GM12878 (cell line): Measurements from ENCODE around the gene LSAMP. TPM values are rescaled to one million over a fixed set of nuclear protein-coding genes. Genes with fewer than 3 reads are reported as not detected.
A peak's percentile ranks its signal among the peaks of the same experiment; 100 is the strongest.

ENCODE experiments used
- ATAC-seq: fragments of 200-7000 bp; cut with Tn5 transposase; 3 replicates; pipeline ENCODE4 v1.9.1; 2020; ENCODE audit warnings: mild to moderate bottlenecking, moderate library complexity
- BruUV-seq: library from RNA; stranded (reverse); fragments of 400-500 nt; replicated peaks from 2 replicates; lab custom pipeline; 2021; lab: Mats Ljungman, UMichigan
- CTCF ChIA-PET: fragments of 300-600 bp; sonication (Branson Sonifier 250); formaldehyde crosslinking; extraction: SDS; loops from one replicate; lab custom pipeline; 2021; ENCODE audit warnings: inconsistent platforms; lab: Yijun Ruan, JAX
- POLR2A ChIA-PET: fragments of 350-600 bp; formaldehyde crosslinking; extraction: SDS; loops from one replicate; lab custom pipeline; 2021; ENCODE audit warnings: inconsistent platforms; lab: Charles Lee
- RAD21 ChIA-PET: fragments of 300-600 bp; sonication (Branson Sonifier 250); formaldehyde crosslinking; loops from one replicate; lab custom pipeline; 2023; ENCODE audit warnings: antibody characterized with exemption; ENCODE audit not compliant: unreplicated experiment; lab: Charles Lee
- SMC1A ChIA-PET: fragments of 300-600 bp; sonication (Branson Sonifier 250); formaldehyde crosslinking; loops from one replicate; lab custom pipeline; 2023; ENCODE audit not compliant: unreplicated experiment, uncharacterized antibody; lab: Charles Lee
- DNase-seq: peaks from one replicate; pipeline ENCODE4 v3.0.0-alpha.2; 2011; ENCODE audit warnings: low read depth, low spot score
- FAIRE-seq: peaks from 3 replicates; lab custom pipeline; 2011; peaks lifted over from hg19 to GRCh38; lab: Jason Lieb, UNC
- H2AFZ ChIP-seq: 2 replicates; pipeline ENCODE4 v1.6.0; 2011; ENCODE audit warnings: low read depth, low read length, control low read depth; ENCODE audit not compliant: control insufficient read depth
- H3K27ac ChIP-seq: 2 replicates; pipeline ENCODE4 v1.5.1; 2011; ENCODE audit warnings: control low read depth; ENCODE audit not compliant: control insufficient read depth, insufficient read depth
- H3K27me3 ChIP-seq, 2 experiments: replicated peaks in 1 of 2; 2 replicates each; pipeline versions ENCODE4 v1.6.0 to v1.6.1; 2011; ENCODE audit warnings: low read length in 1 of 2; ENCODE audit not compliant: control insufficient read depth in 2 of 2, insufficient read depth in 2 of 2
- H3K36me3 ChIP-seq, 2 experiments: 2 replicates each; pipeline ENCODE4 v1.5.1; 2011; ENCODE audit warnings: low read length in 1 of 2; ENCODE audit not compliant: control insufficient read depth in 2 of 2, insufficient read depth in 2 of 2
- H3K4me1 ChIP-seq: 2 replicates; pipeline ENCODE4 v1.6.1; 2011; ENCODE audit warnings: mild to moderate bottlenecking, low read length, moderate library complexity, mixed read lengths; ENCODE audit not compliant: control insufficient read depth, insufficient read depth
- H3K4me2 ChIP-seq: 2 replicates; pipeline ENCODE4 v1.6.0; 2011; ENCODE audit warnings: control low read depth; ENCODE audit not compliant: control insufficient read depth, insufficient read depth
- H3K4me3 ChIP-seq: fragments of 200-600 bp; sonication (generic); 2 replicates; pipeline ENCODE4 v1.5.1; 2016
- H3K79me2 ChIP-seq: 2 replicates; pipeline ENCODE4 v1.6.0; 2011; ENCODE audit warnings: low read length; ENCODE audit not compliant: control insufficient read depth, insufficient read depth
- H3K9ac ChIP-seq: 2 replicates; pipeline ENCODE4 v1.8.0; 2011; ENCODE audit warnings: low read length, control low read depth, mixed read lengths; ENCODE audit not compliant: control insufficient read depth, insufficient read depth
- H3K9me3 ChIP-seq: replicated peaks from 3 replicates; pipeline ENCODE4 v1.5.1; 2011; ENCODE audit warnings: mild to moderate bottlenecking, low read length; ENCODE audit not compliant: control insufficient read depth, insufficient read depth
- H4K20me1 ChIP-seq: 2 replicates; pipeline ENCODE4 v1.6.0; 2011; ENCODE audit not compliant: control insufficient read depth, insufficient read depth
- CBFB ChIP-seq: IDR thresholded peaks from 2 replicates; pipeline ENCODE4 v1.6.1; 2016; ENCODE audit warnings: antibody characterized with exemption, low read depth
- CHD2 ChIP-seq: IDR thresholded peaks from 2 replicates; pipeline ENCODE4 v1.6.1; 2011; ENCODE audit warnings: low read depth, low read length, improper control_type of control experiment, borderline replicate concordance
- EP300 ChIP-seq, 2 experiments: fragments of 150-350 bp in 1 of 2; IDR thresholded peaks; 2 replicates each; pipeline ENCODE4 v1.6.1; 2011 to 2012; ENCODE audit warnings: low read depth in 2 of 2, low read length in 2 of 2, borderline replicate concordance in 1 of 2, improper control_type of control experiment in 1 of 2, inconsistent platforms in 1 of 2; ENCODE audit not compliant: control insufficient read depth in 1 of 2
- HDGF ChIP-seq: fragments of 450-650 bp; IDR thresholded peaks from 2 replicates; pipeline ENCODE4 v1.6.1; 2016; ENCODE audit warnings: antibody characterized with exemption
- POLR2A ChIP-seq: IDR thresholded peaks from 2 replicates; pipeline ENCODE4 v1.6.1; 2011; ENCODE audit warnings: low read depth, mild to moderate bottlenecking, low read length
- ZNF622 ChIP-seq: fragments of 450-650 bp; IDR thresholded peaks from 2 replicates; pipeline ENCODE4 v1.6.1; 2017; ENCODE audit warnings: mild to moderate bottlenecking, inconsistent platforms
- WGBS: methylation state at CpG from one replicate; pipeline ENCODE4 v1.1.6; 2016; ENCODE audit warnings: low lambda C conversion rate; ENCODE audit not compliant: insufficient replicate concordance, insufficient coverage; ENCODE audit errors: missing lambda C conversion rate; 5-methylcytosine and 5-hydroxymethylcytosine counted together
- in situ Hi-C: fragments of 300-500 bp; cut with MboI; formaldehyde crosslinking; loops from 9 replicates; pipeline ENCODE4 v1.14.3; 2018; ENCODE audit warnings: mixed read lengths
- intact Hi-C: fragments of 100-400 bp; cut with micrococcal nuclease; formaldehyde crosslinking; loops from one replicate; pipeline ENCODE4 v1.14.2; 2022; ENCODE audit not compliant: unreplicated experiment
- polyA plus RNA-seq, 11 experiments: library from polyadenylated mRNA; depleted of rRNA in 4 of 11; unstranded in 6 of 11; stranded (reverse) in 5 of 11; fragments of >200 nt; fragmentation: Nextera tagmentation in 4 of 11; fragmentation: Illumina TruSeq in 1 of 11; extraction: Ambion mirVana in 4 of 11; extraction: Trizol in 1 of 11; gene quantifications; 1 replicate in 1 of 11; 2 replicates in 10 of 11; pipeline versions ENCODE4 v1.2.1 to v1.2.3, GENCODE V29; 2011 to 2016; ENCODE audit warnings: inconsistent platforms in 2 of 11, missing spikeins in 2 of 11, low read depth in 1 of 11
- total RNA-seq, 4 experiments: library from RNA; depleted of rRNA in 3 of 4; stranded (reverse); fragments of >200 nt in 3 of 4; fragmentation: Illumina TruSeq in 1 of 4; extraction: Trizol in 1 of 4; gene quantifications; 2 replicates each; pipeline versions ENCODE4 v1.2.1 to v1.2.3, GENCODE V29; 2013 to 2021
- TF ChIP-seq, protein P1 (sequence below): IDR thresholded peaks from 2 replicates; pipeline ENCODE4 v1.6.1; 2012; ENCODE audit warnings: low read length, inconsistent platforms
- TF ChIP-seq, protein P2 (sequence below): IDR thresholded peaks from 2 replicates; pipeline ENCODE4 v1.6.1; 2012; ENCODE audit warnings: improper control_type of control experiment, low read depth, low read length; ENCODE audit not compliant: insufficient replicate concordance
- TF ChIP-seq, protein P3 (sequence below): fragments of 150-350 bp; IDR thresholded peaks from 2 replicates; pipeline ENCODE4 v1.6.1; 2016; ENCODE audit warnings: low read depth, low read length

Gene LSAMP
- total and polyA plus RNA-seq, 10 of the 15 experiments (the other 5 are each of a cell fraction or from before 2014, with no cell fraction given) = 2.0 to 12.7 (median 6.5) TPM

DNA sequence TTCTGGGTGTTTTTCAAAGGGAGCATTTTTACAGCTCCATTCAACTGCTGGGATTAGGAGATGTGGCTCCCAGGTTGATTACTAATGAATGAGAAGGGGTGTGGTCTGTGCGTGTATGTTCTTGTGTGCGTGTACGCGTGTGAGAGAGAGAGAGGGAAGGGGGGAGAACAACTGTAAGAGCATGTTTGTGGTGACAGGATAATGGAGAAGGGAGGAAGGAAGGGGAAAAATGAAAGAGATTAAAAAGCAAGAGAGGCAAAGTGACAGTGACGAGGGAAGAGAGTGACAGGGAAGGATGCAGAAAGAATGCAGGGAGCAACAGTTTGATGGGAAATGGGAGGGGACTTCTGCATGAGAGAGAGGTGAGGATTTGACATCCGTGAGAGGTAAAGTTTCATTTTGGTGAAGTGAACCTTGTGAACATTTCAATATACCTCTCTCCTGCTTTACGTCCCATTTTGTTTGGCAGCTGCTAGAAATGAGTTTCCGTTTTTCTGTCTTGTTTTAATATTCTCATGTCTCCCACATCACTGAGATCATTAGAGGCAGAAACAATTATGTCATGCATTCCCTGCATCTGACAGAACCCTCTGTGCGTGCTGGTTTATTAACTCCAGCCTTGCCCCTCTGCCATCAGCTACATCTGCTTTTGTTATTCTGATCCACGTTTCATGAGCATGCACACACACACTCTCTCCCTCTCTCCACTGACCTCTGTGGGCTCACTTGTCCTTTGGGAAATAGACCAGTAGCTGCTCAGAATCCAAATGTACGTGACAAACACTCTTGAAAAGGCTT is 660.3 kb downstream of the LSAMP start:
- Histone ChIP-seq H3K79me2 (no peaks in the 10 kb centered on the region), H3K9me3 (no peaks in the 10 kb centered on the region), H3K27ac (no peak overlapping the region), H3K4me1 (no peaks in the 10 kb centered on the region; the same call in 1 of the 2 replicates), H4K20me1 (no peaks in the 10 kb centered on the region), H3K4me2 (peak overlapping the region; percentile 78), H3K4me3 (peak overlapping the region; percentile 59), H3K9ac (no peak overlapping the region; the same call in 1 of the 2 replicates), H3K36me3 (no peaks in the 10 kb centered on the region), H2AFZ (peak overlapping the region; percentile 81), H3K27me3 (peaks cover 2 to 3% of the 10 kb centered on the region in 2 experiments; a peak in 1 of 4 replicates)
- 7% methylated on average over 11 of the region's 11 CpGs for whole genome bisulfite sequencing
- TF ChIP-seq ZNF622 (no peak), EP300 (IDR thresholded peaks at IDR 0.05; ENCODE audit: borderline replicate concordance in 1 of 2, control insufficient read depth in 1 of 2, low read depth in 2 of 2, low read length in 2 of 2) (0 out of 4 replicates have a peak, but pooled peaks of 1 of the 2 experiments have one; percentile 18), HDGF (0 out of 2 replicates have a peak, but pooled peaks have one; percentile 28), CHD2 (no peak), POLR2A (no peak), CBFB (no peak)
- TF ChIP-seq, protein P1, sequence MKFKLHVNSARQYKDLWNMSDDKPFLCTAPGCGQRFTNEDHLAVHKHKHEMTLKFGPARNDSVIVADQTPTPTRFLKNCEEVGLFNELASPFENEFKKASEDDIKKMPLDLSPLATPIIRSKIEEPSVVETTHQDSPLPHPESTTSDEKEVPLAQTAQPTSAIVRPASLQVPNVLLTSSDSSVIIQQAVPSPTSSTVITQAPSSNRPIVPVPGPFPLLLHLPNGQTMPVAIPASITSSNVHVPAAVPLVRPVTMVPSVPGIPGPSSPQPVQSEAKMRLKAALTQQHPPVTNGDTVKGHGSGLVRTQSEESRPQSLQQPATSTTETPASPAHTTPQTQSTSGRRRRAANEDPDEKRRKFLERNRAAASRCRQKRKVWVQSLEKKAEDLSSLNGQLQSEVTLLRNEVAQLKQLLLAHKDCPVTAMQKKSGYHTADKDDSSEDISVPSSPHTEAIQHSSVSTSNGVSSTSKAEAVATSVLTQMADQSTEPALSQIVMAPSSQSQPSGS = no peak
- TF ChIP-seq, protein P2, sequence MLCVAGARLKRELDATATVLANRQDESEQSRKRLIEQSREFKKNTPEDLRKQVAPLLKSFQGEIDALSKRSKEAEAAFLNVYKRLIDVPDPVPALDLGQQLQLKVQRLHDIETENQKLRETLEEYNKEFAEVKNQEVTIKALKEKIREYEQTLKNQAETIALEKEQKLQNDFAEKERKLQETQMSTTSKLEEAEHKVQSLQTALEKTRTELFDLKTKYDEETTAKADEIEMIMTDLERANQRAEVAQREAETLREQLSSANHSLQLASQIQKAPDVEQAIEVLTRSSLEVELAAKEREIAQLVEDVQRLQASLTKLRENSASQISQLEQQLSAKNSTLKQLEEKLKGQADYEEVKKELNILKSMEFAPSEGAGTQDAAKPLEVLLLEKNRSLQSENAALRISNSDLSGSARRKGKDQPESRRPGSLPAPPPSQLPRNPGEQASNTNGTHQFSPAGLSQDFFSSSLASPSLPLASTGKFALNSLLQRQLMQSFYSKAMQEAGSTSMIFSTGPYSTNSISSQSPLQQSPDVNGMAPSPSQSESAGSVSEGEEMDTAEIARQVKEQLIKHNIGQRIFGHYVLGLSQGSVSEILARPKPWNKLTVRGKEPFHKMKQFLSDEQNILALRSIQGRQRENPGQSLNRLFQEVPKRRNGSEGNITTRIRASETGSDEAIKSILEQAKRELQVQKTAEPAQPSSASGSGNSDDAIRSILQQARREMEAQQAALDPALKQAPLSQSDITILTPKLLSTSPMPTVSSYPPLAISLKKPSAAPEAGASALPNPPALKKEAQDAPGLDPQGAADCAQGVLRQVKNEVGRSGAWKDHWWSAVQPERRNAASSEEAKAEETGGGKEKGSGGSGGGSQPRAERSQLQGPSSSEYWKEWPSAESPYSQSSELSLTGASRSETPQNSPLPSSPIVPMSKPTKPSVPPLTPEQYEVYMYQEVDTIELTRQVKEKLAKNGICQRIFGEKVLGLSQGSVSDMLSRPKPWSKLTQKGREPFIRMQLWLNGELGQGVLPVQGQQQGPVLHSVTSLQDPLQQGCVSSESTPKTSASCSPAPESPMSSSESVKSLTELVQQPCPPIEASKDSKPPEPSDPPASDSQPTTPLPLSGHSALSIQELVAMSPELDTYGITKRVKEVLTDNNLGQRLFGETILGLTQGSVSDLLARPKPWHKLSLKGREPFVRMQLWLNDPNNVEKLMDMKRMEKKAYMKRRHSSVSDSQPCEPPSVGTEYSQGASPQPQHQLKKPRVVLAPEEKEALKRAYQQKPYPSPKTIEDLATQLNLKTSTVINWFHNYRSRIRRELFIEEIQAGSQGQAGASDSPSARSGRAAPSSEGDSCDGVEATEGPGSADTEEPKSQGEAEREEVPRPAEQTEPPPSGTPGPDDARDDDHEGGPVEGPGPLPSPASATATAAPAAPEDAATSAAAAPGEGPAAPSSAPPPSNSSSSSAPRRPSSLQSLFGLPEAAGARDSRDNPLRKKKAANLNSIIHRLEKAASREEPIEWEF = no peak
- TF ChIP-seq, protein P3, sequence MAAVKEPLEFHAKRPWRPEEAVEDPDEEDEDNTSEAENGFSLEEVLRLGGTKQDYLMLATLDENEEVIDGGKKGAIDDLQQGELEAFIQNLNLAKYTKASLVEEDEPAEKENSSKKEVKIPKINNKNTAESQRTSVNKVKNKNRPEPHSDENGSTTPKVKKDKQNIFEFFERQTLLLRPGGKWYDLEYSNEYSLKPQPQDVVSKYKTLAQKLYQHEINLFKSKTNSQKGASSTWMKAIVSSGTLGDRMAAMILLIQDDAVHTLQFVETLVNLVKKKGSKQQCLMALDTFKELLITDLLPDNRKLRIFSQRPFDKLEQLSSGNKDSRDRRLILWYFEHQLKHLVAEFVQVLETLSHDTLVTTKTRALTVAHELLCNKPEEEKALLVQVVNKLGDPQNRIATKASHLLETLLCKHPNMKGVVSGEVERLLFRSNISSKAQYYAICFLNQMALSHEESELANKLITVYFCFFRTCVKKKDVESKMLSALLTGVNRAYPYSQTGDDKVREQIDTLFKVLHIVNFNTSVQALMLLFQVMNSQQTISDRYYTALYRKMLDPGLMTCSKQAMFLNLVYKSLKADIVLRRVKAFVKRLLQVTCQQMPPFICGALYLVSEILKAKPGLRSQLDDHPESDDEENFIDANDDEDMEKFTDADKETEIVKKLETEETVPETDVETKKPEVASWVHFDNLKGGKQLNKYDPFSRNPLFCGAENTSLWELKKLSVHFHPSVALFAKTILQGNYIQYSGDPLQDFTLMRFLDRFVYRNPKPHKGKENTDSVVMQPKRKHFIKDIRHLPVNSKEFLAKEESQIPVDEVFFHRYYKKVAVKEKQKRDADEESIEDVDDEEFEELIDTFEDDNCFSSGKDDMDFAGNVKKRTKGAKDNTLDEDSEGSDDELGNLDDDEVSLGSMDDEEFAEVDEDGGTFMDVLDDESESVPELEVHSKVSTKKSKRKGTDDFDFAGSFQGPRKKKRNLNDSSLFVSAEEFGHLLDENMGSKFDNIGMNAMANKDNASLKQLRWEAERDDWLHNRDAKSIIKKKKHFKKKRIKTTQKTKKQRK = no peak
- in situ Hi-C loops = loop anchor here (10.0 kb wide), 1 partner anchor 560 kb away; no protein-coding TSS in a partner anchor
- DNase-seq (no peak), ATAC-seq (no peak), FAIRE-seq (no peak)
- ChIA-PET CTCF (interaction anchor here (0.6 to 4.8 kb wide), 17 partner anchors 10 to 977 kb away, joined by 3 to 25 read pairs (median 4); no protein-coding TSS in a partner anchor), SMC1A (interaction anchor here (1.2 to 2.7 kb wide), 6 partner anchors 8 to 694 kb away, joined by 3 to 12 read pairs (median 4); no protein-coding TSS in a partner anchor), RAD21 (interaction anchor here (0.9 to 1.7 kb wide), 9 partner anchors 27 to 1995 kb away, joined by 3 to 6 read pairs (median 4); no protein-coding TSS in a partner anchor), POLR2A (interaction anchor here (0.9 kb wide), 1 partner anchor 18 kb away, joined by 3 read pairs; no protein-coding TSS in a partner anchor)
- intact Hi-C loops = loop anchor here (1.0 kb wide), 2 partner anchors 568 to 693 kb away; no protein-coding TSS in a partner anchor
- no TSS peak for BruUV-seq
